Fibroblast of villous mesenchyme (primary cell): Measurements from ENCODE around the gene SCN3B. TPM values are rescaled to one million over a fixed set of nuclear protein-coding genes. Genes with fewer than 3 reads are reported as not detected.

ENCODE experiments used
- DNase-seq: peaks from one replicate; pipeline ENCODE4 v3.0.0-alpha.2; 2010; ENCODE audit warnings: low read depth
- H3K4me3 ChIP-seq: 2 replicates; pipeline ENCODE4 v1.5.1; 2011; ENCODE audit warnings: low read depth, mild to moderate bottlenecking, low read length
- CTCF ChIP-seq: IDR thresholded peaks from 2 replicates; pipeline ENCODE4 v1.5.1; 2012; ENCODE audit warnings: low read depth, mild to moderate bottlenecking, low read length; ENCODE audit not compliant: insufficient read depth
- total RNA-seq: library from RNA; depleted of rRNA; stranded (reverse); fragments of >200 nt; gene quantifications from 2 replicates; pipeline ENCODE4 v1.2.3, GENCODE V29; 2012

The SCN3B gene
- total RNA-seq, 1 donor = 0.43 TPM

- TF ChIP-seq CTCF = no peak
- no peak overlapping the region for H3K4me3 ChIP-seq
- DNase-seq = no peak
Observed at GRCh38 chr11:123681030-123681429, 26.6 kb upstream of the SCN3B start.

- no peak for DNase-seq
- no peak overlapping the region for H3K4me3 ChIP-seq
Observed at GRCh38 chr11:123678246-123678645, 23.8 kb upstream of the SCN3B start.

GRCh38 chr11:123677510-123677909 is 23.1 kb upstream of the SCN3B start:
- no peak for DNase-seq
- no peak overlapping the region for H3K4me3 ChIP-seq
- no peak for TF ChIP-seq CTCF

More at GRCh38 chr11:123678246-123678645, 23.8 kb upstream of the SCN3B start:
- no peak for TF ChIP-seq CTCF

GRCh38 chr11:123674297-123674696 is 19.9 kb upstream of the SCN3B start:
- no peak for TF ChIP-seq CTCF
- DNase-seq = no peak
- H3K4me3 ChIP-seq = no peak overlapping the region

GRCh38 chr11:123672568-123672967 is 18.1 kb upstream of the SCN3B start:
- DNase-seq = no peak
- no peak for TF ChIP-seq CTCF

GRCh38 chr11:123671534-123671933 is 17.1 kb upstream of the SCN3B start:
- H3K4me3 ChIP-seq = no peak overlapping the region
- TF ChIP-seq CTCF = no peak
- no peak for DNase-seq

More at GRCh38 chr11:123672568-123672967, 18.1 kb upstream of the SCN3B start:
- no peak overlapping the region for H3K4me3 ChIP-seq

- no peak for DNase-seq
- no peak for TF ChIP-seq CTCF
- no peak overlapping the region for H3K4me3 ChIP-seq
Observed at GRCh38 chr11:123670081-123670480, 15.7 kb upstream of the SCN3B start.
